Activated CD4-positive, CD25-positive, alpha-beta regulatory T cell (primary cell): ENCODE data around the gene AADACL3.
"Not testable (repeated sequence)": the region's sequence is repeated elsewhere in the genome, so short reads cannot be mapped to it uniquely, and the experiment has no call there.

Source experiments
- DNase-seq, 4 experiments: peaks; one replicate each; lab custom pipeline; 2025; lab: John Stamatoyannopoulos, UW

Gene AADACL3

GRCh38 chr1:12715896-12716437, at the start of gene AADACL3:
Gene AADACL3, plus strand, starts transcription at chr1:12716110. Its CDS starts 67 bp downstream, at chr1:12716177.
- DNase-seq, result no peak

- no peak for DNase-seq
Measured at GRCh38 chr1:12666141-12666735, 49.7 kb upstream of the AADACL3 start.

DNA sequence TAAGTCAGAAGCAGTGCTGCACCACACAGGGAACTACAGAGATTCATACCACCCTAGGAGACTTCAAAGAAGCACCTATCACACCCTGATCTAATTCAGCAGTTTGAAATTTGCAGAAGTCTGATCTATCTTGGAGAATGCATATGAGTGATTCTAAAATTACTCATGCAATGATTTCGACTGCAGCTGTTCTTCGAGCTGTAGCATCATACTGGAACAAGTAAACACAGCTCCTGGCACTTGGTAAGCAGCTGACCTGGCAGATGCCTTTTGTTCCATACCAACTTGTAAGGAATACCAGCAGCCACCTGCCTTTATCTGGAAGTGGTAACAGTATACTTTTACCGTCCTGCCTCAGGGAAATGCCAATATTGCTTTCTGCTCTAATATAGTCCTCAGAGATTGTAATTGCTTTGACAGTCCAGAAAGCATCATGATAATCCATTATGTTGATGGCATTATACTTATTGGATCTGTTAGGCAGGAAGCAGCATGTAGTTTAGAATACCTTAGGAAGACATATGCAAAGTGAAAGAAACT, 46.3 kb upstream of the AADACL3 start:
- DNase-seq, result no peak

DNA sequence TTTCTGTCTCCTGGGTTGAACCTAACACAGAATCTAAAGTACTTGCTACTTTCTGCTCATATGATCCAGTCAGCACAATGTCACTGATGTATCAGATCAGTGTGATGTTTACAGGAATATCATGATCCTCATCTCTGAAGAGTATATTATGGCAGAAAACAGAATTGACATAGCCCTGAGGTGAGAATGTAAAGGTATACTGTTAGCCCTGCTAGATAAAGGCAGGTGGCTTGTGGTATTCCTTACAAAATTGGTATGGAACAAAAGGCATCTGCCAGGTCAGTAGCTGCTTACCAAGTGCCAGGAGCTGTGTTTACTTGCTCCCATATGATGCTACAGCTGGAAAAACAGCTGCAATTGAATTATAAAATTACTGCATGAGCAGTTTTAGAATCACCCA, 41.6 kb upstream of the AADACL3 start:
- DNase-seq, result no peak

- DNase-seq, result not testable (repeated sequence)
Measured at GRCh38 chr1:12676122-12676521, 39.8 kb upstream of the AADACL3 start.

DNA sequence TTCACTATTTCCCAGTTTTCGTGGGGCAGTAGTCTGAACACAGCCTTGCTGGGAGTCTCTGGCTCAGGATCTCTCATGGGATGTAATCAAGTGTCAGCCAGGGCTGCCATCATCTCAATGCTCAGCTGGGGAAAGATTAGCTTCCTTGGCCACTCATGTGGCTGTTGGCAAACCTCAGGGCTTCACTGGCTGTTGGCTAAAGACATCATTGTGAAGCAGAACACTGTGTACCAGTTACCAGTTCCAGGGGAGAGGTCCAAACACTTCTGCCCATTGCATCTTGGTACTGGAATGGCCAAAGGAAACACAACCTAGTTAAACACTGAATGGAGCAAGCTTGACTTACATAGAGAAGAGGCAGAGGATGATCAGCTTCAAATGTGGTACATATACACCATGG, 38.3 kb upstream of the AADACL3 start:
- no peak for DNase-seq

- no peak for DNase-seq
Measured at GRCh38 chr1:12678350-12678749, 37.6 kb upstream of the AADACL3 start.

- DNase-seq, result no peak
Measured at GRCh38 chr1:12678820-12679219, 37.1 kb upstream of the AADACL3 start.

DNA sequence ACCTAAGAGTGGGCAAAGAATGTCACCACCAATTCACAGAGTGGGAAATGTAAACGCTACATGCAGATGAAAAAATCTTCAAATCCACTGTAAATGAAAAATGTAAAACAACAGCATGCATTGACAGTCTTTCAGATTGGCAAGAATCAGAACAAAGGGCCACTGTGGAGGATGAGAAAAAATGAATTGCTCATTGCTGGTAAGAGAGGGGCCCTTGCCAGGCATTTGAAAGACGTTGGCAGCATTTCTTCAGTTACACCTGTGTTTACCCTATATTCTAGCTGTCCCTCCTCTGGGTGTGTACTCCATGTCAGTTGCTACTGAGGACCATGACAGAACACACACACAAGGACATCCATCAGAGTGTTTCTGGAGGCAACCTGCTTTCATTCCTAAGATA, 25.8 kb upstream of the AADACL3 start:
- no peak for DNase-seq

DNA sequence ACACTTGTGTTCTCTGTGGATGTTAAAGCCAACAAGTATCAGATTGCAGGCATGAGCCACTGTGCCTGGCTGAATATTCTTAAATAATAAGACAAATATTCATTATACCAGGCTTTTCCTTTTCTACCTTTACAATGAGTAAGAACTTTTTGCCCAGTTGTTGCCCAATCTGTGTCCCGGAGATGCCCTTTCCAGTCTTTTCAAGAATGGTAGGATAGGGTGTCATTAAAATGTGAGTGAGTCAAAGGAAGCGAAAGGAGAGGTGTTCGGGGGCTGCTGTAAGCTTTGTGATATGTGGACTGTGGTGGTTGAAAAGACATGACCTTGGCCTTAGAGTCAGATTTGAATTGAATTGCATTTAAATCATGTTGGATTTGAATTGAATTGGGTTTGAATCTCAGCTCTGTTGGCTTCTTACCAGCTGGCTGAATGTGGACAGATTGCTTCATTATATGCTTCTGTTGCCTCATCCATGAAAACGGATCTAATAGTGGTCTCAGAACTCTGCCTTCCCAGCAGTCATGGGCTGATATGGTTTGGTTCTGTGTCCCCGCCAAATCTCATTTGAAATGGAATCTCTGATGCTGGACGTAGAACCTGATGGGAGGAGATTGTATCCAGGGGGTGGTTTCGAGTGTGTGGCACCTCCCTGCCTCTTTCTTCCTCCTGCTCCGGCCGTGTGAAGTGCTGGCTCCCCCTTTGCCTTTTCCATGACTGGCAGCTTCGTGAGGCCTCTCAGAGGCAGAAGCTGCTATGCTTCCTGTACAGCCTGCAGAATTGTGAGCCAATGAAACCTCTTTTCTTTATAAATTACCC, 22.7 kb upstream of the AADACL3 start:
- DNase-seq, result no peak

GRCh38 chr1:12696658-12697057, 19.3 kb upstream of the AADACL3 start:
- DNase-seq, result no peak

DNA sequence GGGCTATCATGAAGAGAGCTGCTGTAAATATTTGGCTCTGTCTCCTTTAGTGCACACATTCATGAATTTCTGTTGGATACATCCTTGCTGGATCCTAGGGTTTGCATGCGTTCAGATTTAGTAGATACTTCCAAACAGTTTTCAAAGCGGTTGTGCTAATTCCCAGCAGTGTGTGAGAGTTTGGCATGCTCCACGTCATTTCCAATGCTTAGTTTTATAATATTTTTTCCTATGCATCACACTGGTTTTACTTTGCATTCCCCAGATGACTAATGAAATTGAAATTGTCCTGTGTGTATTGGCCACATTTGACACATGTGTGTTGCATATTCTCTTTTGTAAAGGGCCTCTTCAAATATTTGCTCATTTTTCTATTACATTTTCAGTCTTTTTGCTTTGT, 18.5 kb upstream of the AADACL3 start:
- no peak for DNase-seq

DNA sequence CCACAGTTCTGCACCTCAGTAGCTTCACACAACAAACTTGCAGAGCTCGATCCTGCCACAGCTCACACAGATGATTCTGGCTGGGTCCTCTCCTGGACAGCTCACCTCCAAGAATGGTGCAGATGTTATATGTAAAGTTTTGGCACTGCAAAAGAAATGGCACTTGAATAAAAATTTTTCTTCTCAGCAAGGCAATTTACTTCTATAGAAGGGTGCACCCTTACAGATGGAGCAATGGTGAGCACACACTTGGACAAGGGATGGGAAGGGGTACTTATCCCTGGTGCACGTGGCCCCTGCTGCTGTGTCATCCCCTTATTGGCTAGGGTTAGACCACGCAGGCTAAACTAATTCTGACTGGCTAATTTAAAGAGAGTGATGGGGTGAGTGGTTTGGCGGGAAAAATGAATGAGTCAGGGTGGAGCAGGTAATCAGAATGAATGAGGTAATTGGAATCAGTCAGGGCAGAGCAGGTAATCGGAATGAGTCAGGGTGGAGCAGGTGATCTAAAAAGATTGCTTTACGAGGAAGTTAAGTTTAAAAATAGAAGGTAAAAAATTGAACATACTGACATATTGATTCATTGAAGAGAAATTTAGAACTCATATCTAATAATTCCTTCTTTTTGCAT, 12.0 kb upstream of the AADACL3 start:
- DNase-seq, result no peak

GRCh38 chr1:12706061-12706460, 9.8 kb upstream of the AADACL3 start:
- no peak for DNase-seq

DNA sequence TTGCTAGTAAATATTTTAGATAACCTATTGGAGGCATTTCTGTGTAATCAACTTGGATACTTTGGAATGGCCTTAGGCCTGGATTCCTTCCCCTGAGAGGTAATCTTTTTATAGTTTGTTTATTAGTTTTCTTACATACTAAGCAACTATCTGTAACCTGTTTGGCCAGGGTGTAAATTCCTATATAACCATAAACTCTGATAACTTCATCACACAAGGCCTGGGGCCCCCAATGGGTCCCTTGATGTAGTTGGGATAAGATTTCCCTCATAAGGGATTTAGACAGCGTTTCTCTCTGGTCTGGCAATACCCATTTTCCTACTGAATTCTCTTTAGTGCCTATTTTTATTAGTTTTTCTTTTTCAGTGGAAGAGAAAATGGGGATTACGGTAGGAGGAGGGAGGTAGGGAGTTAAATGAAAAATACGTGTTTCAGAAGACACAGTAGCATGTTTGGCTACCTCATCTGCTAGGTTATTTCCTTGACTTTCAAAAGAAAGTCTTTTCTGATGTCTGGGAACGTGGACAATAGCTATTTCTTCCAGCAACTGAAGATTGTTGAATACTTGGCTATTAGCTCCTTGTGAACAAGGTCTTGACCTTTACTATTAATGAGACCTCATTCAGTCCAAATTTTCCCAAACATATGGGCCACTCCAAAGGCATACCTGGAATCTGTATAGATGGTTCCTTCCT, 7.4 kb upstream of the AADACL3 start:
- no peak for DNase-seq

DNA sequence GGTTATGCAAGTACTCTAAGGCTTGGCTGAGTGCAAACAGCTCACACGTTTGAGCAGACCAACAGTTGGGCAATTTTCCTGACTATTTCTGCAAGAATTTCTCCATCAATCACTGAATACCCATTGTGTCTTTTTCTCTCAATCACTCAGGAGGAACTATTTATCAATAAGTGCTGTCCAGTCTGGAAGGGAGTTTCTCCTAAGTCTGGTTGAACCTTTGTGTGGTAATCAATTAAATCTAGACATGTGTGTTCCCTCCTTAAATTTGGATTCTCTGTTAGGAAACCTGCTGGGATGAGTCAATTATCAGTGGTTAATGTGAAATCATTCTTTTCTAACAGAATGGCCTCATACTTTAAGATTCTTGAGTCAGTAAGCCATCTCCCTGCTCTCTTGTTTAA, 6.8 kb upstream of the AADACL3 start:
- no peak for DNase-seq

DNA sequence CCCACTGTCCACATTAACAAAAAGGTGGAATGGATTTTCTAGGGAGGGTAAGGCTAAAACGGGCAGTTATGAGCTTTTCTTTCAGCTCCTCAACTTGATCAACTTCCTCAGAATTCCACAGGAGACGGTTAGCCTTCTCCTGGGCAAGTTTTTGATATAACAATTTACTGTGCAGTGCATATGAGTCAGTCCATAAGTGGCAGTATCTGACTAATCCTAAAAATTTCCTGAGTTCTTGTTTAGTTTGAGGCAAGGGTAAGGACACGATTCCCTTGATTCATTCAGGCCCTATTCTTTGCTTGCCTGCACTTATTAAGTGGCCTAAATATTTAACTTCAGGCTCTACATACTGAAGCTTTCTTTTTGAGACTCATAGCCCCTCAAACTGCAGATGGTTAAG, 6.2 kb upstream of the AADACL3 start:
- DNase-seq, result no peak

DNA sequence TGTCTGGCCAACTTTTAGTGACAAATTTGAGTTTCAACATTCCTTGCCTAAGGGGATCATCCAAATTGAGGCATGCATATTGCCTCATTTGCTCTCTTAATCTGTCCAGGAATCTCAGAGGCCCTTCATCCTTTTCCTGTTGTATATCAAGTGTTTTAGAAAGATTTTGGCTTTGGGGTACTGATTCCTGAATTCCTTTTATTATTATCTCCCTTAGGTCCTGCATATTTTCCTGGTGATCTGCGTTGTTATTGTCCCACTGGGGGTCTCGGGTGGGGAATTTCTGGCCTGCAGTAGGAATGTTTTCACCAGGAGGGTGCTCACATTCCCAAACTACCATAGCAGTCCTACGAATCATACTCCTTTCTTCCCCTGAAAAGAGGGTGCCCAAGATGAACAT, 4.4 kb upstream of the AADACL3 start:
- DNase-seq, result no peak

GRCh38 chr1:12712076-12712475, 3.8 kb upstream of the AADACL3 start:
- no peak for DNase-seq

DNA sequence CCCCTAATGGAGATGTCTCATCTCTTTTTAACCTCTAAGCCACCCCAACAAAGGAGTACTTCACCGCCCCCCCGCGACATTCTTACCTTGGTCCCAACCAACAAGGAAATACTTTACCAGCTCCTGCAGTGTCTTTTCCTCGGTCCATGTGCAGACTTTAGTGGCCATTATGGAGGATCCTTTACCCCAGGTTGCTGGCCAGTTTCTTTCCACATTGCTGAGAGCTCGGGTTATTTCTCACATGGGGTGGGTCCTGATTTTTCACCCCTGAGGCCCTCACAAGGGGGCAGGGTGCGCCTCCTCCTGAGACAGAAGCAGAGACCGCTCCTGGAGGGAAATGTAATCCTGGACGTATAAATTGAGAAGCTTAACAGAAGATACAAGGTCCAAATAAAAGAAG, 3.0 kb upstream of the AADACL3 start:
- DNase-seq, result no peak

DNA sequence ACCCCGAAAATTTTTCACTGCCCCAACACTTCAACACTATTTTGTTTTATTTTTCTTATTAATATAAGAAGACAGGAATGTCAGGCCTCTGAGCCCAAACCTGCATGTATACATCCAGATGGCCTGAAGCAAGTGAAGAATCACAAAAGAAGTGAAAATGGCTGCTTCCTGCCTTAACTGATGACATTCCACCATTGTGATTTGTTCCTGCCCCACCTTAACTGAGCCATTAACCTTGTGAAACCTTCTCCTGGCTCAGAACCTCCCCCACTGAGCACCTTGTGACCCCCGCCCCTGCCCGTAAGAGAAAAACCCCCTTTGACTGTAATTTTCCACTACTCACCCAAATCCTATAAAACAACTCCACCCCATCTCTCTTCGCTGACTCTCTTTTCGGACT, 2.3 kb upstream of the AADACL3 start:
- DNase-seq, result not testable (repeated sequence)
